Right atrium auricular region (tissue), 2 donors: ENCODE data around the gene HTRA2. TPM values are rescaled to one million over a fixed set of nuclear protein-coding genes. Genes with fewer than 3 reads are reported as not detected.

Source experiments
- DNase-seq: peaks from one replicate; pipeline ENCODE4 v3.0.0-alpha.2; 2019; ENCODE audit warnings: low spot score
- H3K27ac ChIP-seq, 2 donors: fragments of 200-600 bp; sonication (generic); 1 replicate in 1 of 2; 2 replicates in 1 of 2; pipeline ENCODE4 v1.5.1; 2016 to 2019
- H3K27me3 ChIP-seq, 2 donors: fragments of 200-600 bp; sonication (generic); one replicate each; pipeline versions ENCODE4 v1.5.1 to v1.6.0; 2017 to 2019
- H3K36me3 ChIP-seq: fragments of 200-600 bp; sonication (generic); one replicate; pipeline ENCODE4 v1.5.1; 2016
- H3K4me1 ChIP-seq, 2 donors: fragments of 200-600 bp; sonication (generic); one replicate each; pipeline versions ENCODE4 v1.5.1 to v1.6.0; 2017 to 2019
- H3K4me3 ChIP-seq, 2 donors: fragments of 200-600 bp; sonication (generic); 1 replicate in 1 of 2; 2 replicates in 1 of 2; pipeline ENCODE4 v1.5.1; 2017 to 2019; ENCODE audit warnings: mild to moderate bottlenecking in 1 of 2, moderate library complexity in 1 of 2
- H3K9me3 ChIP-seq, 2 donors: fragments of 200-600 bp; sonication (generic); one replicate each; pipeline ENCODE4 v1.5.1; 2019
- total RNA-seq, 2 donors: library from RNA; depleted of rRNA; stranded (reverse); fragments of >200 nt; gene quantifications; one replicate each; pipeline ENCODE4 v1.1.0, GENCODE V29; 2016
- TF ChIP-seq, protein P1 (sequence below), 2 donors: fragments of 200-600 bp; sonication (generic); IDR thresholded peaks; one replicate each; pipeline ENCODE4 v1.5.1; 2019; ENCODE audit warnings: antibody characterized with exemption in 2 of 2

Gene HTRA2
- total RNA-seq, 2 donors from 2014 or later: 16.0 to 27.3 TPM

DNA sequence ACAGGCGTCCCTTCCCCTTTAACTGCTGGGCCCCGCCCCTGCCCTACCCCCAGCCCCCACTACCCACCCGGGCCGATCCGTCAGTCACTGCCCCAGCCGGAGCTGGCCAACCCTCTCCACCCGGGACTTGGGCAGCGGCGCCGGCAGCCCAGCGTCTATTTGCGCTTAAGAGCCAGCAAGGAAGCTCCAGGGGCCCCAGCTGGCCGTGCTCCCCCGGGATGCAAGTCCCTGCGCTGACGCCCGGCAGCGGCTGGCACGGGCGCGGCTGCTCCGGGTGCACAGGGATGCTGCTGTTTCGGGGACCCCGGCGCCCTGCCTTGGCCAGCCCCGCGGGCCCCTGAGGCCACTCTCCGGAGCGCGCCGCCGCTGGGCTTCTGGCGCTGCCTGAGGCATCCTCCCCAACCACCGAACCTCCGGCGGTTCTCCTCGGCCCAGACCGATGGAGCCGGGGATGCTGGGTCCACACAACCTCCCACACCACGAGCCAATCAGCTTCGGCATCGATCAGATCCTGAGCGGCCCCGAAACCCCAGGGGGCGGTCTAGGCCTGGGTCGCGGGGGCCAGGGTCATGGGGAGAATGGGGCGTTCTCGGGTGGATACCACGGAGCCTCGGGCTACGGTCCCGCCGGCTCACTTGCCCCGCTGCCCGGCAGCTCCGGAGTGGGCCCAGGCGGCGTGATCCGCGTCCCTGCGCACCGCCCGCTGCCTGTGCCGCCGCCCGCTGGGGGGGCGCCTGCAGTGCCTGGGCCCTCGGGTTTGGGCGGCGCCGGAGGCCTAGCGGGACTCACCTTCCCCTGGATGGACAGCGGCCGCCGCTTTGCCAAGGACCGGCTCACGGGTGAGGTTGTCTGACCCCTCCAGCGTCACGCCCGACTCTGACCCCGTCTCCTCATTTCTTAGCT is 15.1 kb upstream of the HTRA2 start, which contains the start of gene TLX2:
Gene TLX2, plus strand, starts transcription at position 83 of the 903 bp plus-strand sequence. Its CDS starts 357 bp downstream, at position 440.
- TF ChIP-seq, protein P1, sequence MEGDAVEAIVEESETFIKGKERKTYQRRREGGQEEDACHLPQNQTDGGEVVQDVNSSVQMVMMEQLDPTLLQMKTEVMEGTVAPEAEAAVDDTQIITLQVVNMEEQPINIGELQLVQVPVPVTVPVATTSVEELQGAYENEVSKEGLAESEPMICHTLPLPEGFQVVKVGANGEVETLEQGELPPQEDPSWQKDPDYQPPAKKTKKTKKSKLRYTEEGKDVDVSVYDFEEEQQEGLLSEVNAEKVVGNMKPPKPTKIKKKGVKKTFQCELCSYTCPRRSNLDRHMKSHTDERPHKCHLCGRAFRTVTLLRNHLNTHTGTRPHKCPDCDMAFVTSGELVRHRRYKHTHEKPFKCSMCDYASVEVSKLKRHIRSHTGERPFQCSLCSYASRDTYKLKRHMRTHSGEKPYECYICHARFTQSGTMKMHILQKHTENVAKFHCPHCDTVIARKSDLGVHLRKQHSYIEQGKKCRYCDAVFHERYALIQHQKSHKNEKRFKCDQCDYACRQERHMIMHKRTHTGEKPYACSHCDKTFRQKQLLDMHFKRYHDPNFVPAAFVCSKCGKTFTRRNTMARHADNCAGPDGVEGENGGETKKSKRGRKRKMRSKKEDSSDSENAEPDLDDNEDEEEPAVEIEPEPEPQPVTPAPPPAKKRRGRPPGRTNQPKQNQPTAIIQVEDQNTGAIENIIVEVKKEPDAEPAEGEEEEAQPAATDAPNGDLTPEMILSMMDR (IDR thresholded peaks at IDR 0.05): no peak
- Histone ChIP-seq H3K4me3 (peak within 1 kb of the TSS in 1 of 2 donors; percentile 24), H3K9me3 (no peaks in the 10 kb centered on the region), H3K27me3 (peaks cover 42 to 64% of the 10 kb centered on the region in 2 donors), H3K36me3 (no peaks in the 10 kb centered on the region), H3K27ac (no peak within 1 kb of the TSS), H3K4me1 (peaks cover 0 to 31% of the 10 kb centered on the region in 2 donors)
- no peak for DNase-seq

DNA sequence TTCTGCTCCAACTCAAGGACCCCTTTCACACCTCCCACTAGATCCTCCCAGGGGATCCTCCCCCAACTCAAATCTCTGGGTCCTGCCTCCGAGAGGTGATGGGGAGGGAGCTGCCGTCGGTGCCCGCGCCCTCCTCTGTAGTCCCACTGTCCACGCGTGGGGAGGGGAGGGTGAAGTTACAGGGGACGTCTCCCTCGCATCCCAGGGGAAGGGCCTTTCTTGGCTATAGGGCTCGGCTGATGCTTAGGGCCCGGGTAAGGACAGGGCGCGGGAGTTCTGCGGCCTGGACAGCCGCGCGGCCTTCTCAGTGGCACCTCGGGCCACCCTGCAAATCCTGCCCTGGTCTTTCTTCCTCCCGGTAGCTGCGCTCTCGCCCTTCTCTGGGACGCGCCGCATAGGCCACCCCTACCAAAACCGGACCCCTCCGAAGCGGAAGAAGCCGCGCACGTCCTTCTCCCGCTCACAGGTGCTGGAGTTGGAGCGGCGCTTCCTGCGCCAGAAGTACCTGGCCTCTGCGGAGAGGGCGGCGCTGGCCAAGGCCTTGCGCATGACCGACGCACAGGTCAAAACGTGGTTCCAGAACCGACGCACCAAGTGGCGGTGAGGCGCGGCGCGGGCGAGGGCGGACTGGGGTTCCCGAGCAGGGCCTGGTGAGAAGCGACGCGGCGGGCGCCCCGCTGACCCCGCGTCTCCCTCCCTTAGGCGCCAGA is 14.3 kb upstream of the HTRA2 start:
- H3K9me3 ChIP-seq: no peaks in the 10 kb centered on the region
- H3K4me3 ChIP-seq: peak overlapping the region in 1 of 2 donors; percentile 44
- no peak overlapping the region for H3K27ac ChIP-seq
- peaks cover 42 to 64% of the 10 kb centered on the region in 2 donors for H3K27me3 ChIP-seq
- H3K4me1 ChIP-seq: peaks cover 0 to 31% of the 10 kb centered on the region in 2 donors
- no peaks in the 10 kb centered on the region for H3K36me3 ChIP-seq
- TF ChIP-seq, protein P1 (IDR thresholded peaks at IDR 0.05): no peak
- DNase-seq: no peak

DNA sequence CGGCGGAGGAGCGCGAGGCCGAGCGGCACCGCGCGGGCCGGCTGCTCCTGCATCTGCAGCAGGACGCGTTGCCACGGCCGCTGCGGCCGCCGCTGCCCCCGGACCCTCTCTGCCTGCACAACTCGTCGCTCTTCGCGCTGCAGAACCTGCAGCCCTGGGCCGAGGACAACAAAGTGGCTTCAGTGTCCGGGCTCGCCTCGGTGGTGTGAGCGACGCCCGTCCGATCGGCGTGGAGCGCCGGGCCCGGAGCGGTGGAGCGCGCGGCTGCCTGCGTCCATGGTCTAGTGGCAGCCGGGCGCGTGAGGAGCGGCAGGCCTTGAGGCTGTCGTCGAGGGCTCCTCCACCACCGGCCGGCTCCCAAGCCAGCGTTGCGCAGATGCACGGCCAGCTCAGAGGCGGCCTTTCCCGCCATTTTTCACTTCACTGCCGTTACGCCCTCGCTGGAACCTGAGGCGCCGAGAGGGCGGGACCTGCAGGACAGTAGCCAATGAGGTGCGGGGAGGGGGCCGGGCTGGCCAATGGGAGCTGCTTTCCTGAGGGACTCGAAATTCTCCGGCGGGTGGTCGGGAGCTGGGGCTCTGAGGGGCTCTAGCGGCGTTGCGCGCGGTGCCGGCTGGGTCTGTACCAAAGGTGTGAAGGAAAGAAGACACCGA is 13.6 kb upstream of the HTRA2 start:
- Histone ChIP-seq H3K27ac (no peak overlapping the region), H3K4me1 (peaks cover 0 to 31% of the 10 kb centered on the region in 2 donors), H3K36me3 (no peaks in the 10 kb centered on the region), H3K4me3 (peak overlapping the region; percentile 3 to 44), H3K9me3 (no peaks in the 10 kb centered on the region), H3K27me3 (peaks cover 42 to 64% of the 10 kb centered on the region in 2 donors)
- TF ChIP-seq, protein P1 (IDR thresholded peaks at IDR 0.05): no peak
- DNase-seq: no peak

DNA sequence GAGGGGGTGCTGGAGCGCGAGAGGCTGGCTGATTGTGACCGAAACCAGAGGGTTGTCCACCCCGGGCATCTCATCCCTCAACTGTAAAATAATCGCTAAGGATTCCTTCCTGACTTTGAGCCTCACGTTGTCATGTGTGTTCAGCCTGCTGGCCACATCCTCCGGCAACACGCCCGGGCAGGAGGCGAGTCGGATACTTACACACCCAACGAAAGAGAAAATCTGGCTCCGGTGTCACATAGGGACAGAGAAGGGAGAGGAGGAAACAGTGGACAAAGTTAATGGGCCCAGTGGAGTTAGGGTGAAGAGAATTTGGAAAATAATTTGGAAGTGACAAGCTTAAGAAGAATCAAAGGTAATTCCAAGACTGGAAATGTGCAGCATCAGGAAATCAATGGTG is 13.1 kb upstream of the HTRA2 start:
- peaks cover 42 to 63% of the 10 kb centered on the region in 2 donors for H3K27me3 ChIP-seq
- no peak for DNase-seq
- no peaks in the 10 kb centered on the region for H3K36me3 ChIP-seq
- H3K27ac ChIP-seq: no peak overlapping the region
- H3K4me3 ChIP-seq: peak overlapping the region in 1 of 2 donors; percentile 44
- H3K9me3 ChIP-seq: no peaks in the 10 kb centered on the region
- H3K4me1 ChIP-seq: peaks cover 0 to 31% of the 10 kb centered on the region in 2 donors
- TF ChIP-seq, protein P1 (IDR thresholded peaks at IDR 0.05): no peak

DNA sequence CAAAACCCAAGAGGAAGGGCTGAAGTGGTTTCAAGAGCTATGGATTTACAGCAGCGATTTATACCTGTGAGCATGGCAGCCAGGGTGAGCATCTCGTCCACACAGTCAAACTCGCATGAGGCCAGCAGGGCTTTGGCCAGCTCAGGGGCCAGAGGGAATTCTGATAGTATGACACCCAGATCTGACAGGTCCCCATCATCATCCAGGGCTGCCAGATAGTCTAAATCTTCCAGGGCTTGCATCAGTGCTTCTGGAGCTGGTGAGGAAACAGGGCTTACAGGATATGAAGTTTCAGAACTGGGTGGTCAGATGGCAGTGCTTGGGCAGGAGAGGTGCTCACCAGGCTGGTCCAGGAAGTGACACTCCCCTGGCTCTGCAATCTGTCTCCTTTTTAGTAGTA is 7.2 kb upstream of the HTRA2 start:
- Histone ChIP-seq H3K27ac (no peak overlapping the region), H3K27me3 (peaks cover 4 to 8% of the 10 kb centered on the region in 2 donors), H3K4me3 (no peak overlapping the region), H3K36me3 (peaks cover 15% of the 10 kb centered on the region), H3K4me1 (no peaks in the 10 kb centered on the region), H3K9me3 (no peaks in the 10 kb centered on the region)
- no peak for DNase-seq
- TF ChIP-seq, protein P1 (IDR thresholded peaks at IDR 0.05): no peak
